ENCODE measurements around the gene ZBTB7C.

The ZBTB7C gene

DNA sequence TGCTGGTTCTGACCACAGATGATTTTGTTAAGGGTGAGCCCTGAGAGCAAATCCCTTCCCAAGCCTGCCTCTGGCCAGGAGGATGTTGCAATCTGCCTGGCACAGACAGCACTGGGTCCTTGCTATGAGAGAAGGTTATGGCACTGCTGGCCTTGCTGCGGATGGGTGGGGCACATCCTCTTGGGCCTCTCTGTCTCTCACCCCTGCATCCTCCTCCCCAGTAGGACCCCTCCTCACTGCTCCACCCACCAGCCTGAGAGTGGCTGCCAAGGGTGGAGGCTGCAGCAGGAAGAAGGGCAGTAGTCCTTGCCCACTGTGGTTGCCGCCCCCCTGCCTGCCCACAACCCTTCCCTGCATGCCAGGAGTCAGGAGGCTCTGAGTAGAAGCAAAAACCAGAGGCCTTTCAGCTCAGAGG, 180.9 kb downstream of the ZBTB7C start:
- H4K20me1 ChIP-seq (ENCODE audit: insufficient read depth, low read length, poor library complexity, severe bottlenecking), result no peaks in the 10 kb centered on the region
- H3K27me3 ChIP-seq (ENCODE audit: insufficient read depth, low read length, poor library complexity, severe bottlenecking), result no peaks in the 10 kb centered on the region
- H3K9me2 ChIP-seq (replicated peaks; ENCODE audit: low read depth, low read length), result no peaks in the 10 kb centered on the region
- H3K9ac ChIP-seq (ENCODE audit: low read depth, low read length, poor library complexity, severe bottlenecking), result peak overlapping the region; percentile 7
- H3K4me3 ChIP-seq (ENCODE audit: low read length, poor library complexity, severe bottlenecking), result no peak overlapping the region
- no peaks in the 10 kb centered on the region for H3K9me3 ChIP-seq (ENCODE audit: insufficient read depth, low read depth, low read length)
- H3F3A ChIP-seq (ENCODE audit: low read depth), result no peaks in the 10 kb centered on the region
- peak overlapping the region; percentile 20 for H3K4me2 ChIP-seq (ENCODE audit: low read depth, low read length, poor library complexity, severe bottlenecking)
- no peaks in the 10 kb centered on the region for H3K79me2 ChIP-seq (ENCODE audit: insufficient read depth, low read length)
- peaks cover 29% of the 10 kb centered on the region for H3K4me1 ChIP-seq (ENCODE audit: insufficient read depth, low read length, poor library complexity, severe bottlenecking)
- H3K36me3 ChIP-seq (ENCODE audit: insufficient read depth, low read length), result no peaks in the 10 kb centered on the region
- no peak overlapping the region for H2AFZ ChIP-seq (ENCODE audit: low read length)
- TF ChIP-seq EZH2phosphoT487 (IDR thresholded peaks at IDR 0.05; ENCODE audit: borderline replicate concordance) (no peak), CTCF (conservative IDR thresholded peaks at IDR 0.05; ENCODE audit: low read length) (no peak)

DNA sequence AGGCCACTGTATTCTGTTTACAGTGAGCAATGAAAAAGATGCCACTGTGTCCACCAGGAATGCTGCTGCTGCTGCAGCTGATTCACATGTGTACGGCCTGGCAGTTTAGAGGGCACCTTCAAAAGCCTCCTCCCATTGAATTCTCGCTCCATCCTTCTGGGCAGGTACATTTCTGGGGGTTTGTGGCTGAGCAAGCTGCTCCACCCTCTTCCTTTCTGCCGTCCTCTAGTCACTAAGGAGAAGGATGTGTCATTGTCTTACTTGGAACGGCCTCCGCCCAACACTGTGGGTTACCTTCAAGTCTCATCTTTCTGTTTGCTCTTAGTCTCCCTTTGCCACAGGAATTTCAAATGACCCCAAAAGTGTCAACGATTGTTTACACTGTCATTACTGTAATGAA, 182.0 kb downstream of the ZBTB7C start:
- Histone ChIP-seq H3K4me1 (ENCODE audit: insufficient read depth, low read length, poor library complexity, severe bottlenecking) (peaks cover 40% of the 10 kb centered on the region), H3K9me2 (replicated peaks; ENCODE audit: low read depth, low read length) (no peaks in the 10 kb centered on the region), H4K20me1 (ENCODE audit: insufficient read depth, low read length, poor library complexity, severe bottlenecking) (no peaks in the 10 kb centered on the region), H3K79me2 (ENCODE audit: insufficient read depth, low read length) (no peaks in the 10 kb centered on the region), H3K27me3 (ENCODE audit: insufficient read depth, low read length, poor library complexity, severe bottlenecking) (no peaks in the 10 kb centered on the region), H3K4me3 (ENCODE audit: low read length, poor library complexity, severe bottlenecking) (no peak overlapping the region), H3F3A (ENCODE audit: low read depth) (no peaks in the 10 kb centered on the region), H3K4me2 (ENCODE audit: low read depth, low read length, poor library complexity, severe bottlenecking) (peak overlapping the region; percentile 20), H3K9ac (ENCODE audit: low read depth, low read length, poor library complexity, severe bottlenecking) (no peak overlapping the region), H3K9me3 (ENCODE audit: insufficient read depth, low read depth, low read length) (no peaks in the 10 kb centered on the region), H2AFZ (ENCODE audit: low read length) (no peak overlapping the region), H3K36me3 (ENCODE audit: insufficient read depth, low read length) (no peaks in the 10 kb centered on the region)
- TF ChIP-seq CTCF (conservative IDR thresholded peaks at IDR 0.05; ENCODE audit: low read length) (no peak), EZH2phosphoT487 (IDR thresholded peaks at IDR 0.05; ENCODE audit: borderline replicate concordance) (no peak)

GRCh38 chr18:48226401-48226800, 182.8 kb downstream of the ZBTB7C start:
- H3K4me1 ChIP-seq (ENCODE audit: insufficient read depth, low read length, poor library complexity, severe bottlenecking), result peaks cover 48% of the 10 kb centered on the region
- TF ChIP-seq EZH2phosphoT487 (IDR thresholded peaks at IDR 0.05; ENCODE audit: borderline replicate concordance) (no peak), CTCF (conservative IDR thresholded peaks at IDR 0.05; ENCODE audit: low read length) (no peak)
- H3K4me2 ChIP-seq (ENCODE audit: low read depth, low read length, poor library complexity, severe bottlenecking), result no peak overlapping the region

More at GRCh38 chr18:48226401-48226800, 182.8 kb downstream of the ZBTB7C start:
- Histone ChIP-seq H3K9me3 (ENCODE audit: insufficient read depth, low read depth, low read length) (no peaks in the 10 kb centered on the region), H3K9me2 (replicated peaks; ENCODE audit: low read depth, low read length) (no peaks in the 10 kb centered on the region), H3K9ac (ENCODE audit: low read depth, low read length, poor library complexity, severe bottlenecking) (no peak overlapping the region), H3K79me2 (ENCODE audit: insufficient read depth, low read length) (no peaks in the 10 kb centered on the region), H3K36me3 (ENCODE audit: insufficient read depth, low read length) (no peaks in the 10 kb centered on the region), H3K27me3 (ENCODE audit: insufficient read depth, low read length, poor library complexity, severe bottlenecking) (no peaks in the 10 kb centered on the region), H3F3A (ENCODE audit: low read depth) (no peaks in the 10 kb centered on the region), H3K4me3 (ENCODE audit: low read length, poor library complexity, severe bottlenecking) (no peak overlapping the region), H2AFZ (ENCODE audit: low read length) (no peak overlapping the region), H4K20me1 (ENCODE audit: insufficient read depth, low read length, poor library complexity, severe bottlenecking) (no peaks in the 10 kb centered on the region)

Measured in Loucy (cell line).